ENCODE data around the gene PDLIM5.

DNA sequence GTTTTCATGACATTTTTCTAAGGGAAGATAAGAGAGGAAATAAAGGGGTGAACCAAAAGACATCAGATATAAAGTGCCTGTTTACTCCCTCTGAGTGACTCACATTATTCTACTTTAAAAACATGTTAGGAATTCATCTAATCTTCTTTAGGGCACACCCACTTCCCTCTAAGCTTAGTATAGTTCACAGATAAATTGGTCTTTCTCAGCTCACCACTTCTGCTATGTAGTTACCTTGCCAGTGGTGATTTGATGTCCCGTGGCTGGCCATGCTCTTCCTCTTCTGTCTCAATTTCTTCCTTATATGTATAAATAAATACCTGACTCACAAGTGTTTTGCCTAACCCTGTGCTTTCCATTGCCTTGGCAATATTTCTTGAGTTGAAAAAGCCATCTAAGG lies 96.8 kb downstream of the PDLIM5 start:
- TF ChIP-seq, protein P1, sequence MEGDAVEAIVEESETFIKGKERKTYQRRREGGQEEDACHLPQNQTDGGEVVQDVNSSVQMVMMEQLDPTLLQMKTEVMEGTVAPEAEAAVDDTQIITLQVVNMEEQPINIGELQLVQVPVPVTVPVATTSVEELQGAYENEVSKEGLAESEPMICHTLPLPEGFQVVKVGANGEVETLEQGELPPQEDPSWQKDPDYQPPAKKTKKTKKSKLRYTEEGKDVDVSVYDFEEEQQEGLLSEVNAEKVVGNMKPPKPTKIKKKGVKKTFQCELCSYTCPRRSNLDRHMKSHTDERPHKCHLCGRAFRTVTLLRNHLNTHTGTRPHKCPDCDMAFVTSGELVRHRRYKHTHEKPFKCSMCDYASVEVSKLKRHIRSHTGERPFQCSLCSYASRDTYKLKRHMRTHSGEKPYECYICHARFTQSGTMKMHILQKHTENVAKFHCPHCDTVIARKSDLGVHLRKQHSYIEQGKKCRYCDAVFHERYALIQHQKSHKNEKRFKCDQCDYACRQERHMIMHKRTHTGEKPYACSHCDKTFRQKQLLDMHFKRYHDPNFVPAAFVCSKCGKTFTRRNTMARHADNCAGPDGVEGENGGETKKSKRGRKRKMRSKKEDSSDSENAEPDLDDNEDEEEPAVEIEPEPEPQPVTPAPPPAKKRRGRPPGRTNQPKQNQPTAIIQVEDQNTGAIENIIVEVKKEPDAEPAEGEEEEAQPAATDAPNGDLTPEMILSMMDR (IDR thresholded peaks at IDR 0.05; ENCODE audit: low read depth, low read length, poor library complexity, severe bottlenecking), result no peak
- TF ChIP-seq EZH2phosphoT487 (IDR thresholded peaks at IDR 0.05; ENCODE audit: borderline replicate concordance, low read length), result no peak
